Measurements from ENCODE around the gene ANO10. TPM values are rescaled to one million over a fixed set of nuclear protein-coding genes. Genes with fewer than 3 reads are reported as not detected.
"Not testable (repeated sequence)": the region's sequence is repeated elsewhere in the genome, so short reads cannot be mapped to it uniquely, and the experiment has no call there.

The ANO10 gene
- total RNA-seq, 4 donors from 2014 or later: 26.7 to 33.9 (median 28.7) TPM

DNA sequence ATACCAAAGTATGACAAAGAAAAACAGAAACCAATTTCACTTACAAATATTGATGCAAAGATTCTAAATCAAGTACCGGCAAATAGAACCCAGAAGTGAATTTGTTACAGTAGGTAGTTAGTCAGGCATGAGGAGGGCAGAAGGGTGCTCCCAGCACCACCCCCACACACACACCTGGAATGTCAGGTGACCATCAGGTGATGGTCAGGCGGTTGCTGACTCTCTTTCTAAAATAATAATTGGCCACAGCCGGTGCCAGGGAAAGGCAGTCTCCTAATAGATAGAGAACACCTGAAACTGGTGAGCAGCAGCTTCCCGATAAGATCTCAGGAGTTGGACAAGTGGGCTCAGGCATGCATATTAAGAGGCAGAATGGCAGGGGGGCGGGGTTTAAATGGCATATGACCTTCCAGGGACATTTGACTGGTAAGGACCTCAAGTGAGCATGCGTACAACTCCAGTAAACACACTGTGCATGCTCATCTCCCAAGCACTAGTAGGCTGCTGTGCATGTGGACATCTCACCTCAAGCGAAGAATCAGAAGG, 131.1 kb downstream of the ANO10 start:
- peak; percentile 97 for DNase-seq
- Histone ChIP-seq H3K27ac (peak overlapping the region; percentile 80 to 94 (median 84)), H3K4me1 (peaks cover 8 to 12% of the 10 kb centered on the region in 2 donors), H3K27me3 (no peaks in the 10 kb centered on the region), H3K4me3 (replicated peaks in 1 of 3) (no peak overlapping the region), H3K36me3 (no peaks in the 10 kb centered on the region), H3K9me3 (no peaks in the 10 kb centered on the region)
- intact Hi-C loops (cut with DNase I): no loop called here
- TF ChIP-seq POLR2A (IDR thresholded peaks at IDR 0.05): peak in 1 of 2 donors; percentile 63
- TF ChIP-seq, protein P1, sequence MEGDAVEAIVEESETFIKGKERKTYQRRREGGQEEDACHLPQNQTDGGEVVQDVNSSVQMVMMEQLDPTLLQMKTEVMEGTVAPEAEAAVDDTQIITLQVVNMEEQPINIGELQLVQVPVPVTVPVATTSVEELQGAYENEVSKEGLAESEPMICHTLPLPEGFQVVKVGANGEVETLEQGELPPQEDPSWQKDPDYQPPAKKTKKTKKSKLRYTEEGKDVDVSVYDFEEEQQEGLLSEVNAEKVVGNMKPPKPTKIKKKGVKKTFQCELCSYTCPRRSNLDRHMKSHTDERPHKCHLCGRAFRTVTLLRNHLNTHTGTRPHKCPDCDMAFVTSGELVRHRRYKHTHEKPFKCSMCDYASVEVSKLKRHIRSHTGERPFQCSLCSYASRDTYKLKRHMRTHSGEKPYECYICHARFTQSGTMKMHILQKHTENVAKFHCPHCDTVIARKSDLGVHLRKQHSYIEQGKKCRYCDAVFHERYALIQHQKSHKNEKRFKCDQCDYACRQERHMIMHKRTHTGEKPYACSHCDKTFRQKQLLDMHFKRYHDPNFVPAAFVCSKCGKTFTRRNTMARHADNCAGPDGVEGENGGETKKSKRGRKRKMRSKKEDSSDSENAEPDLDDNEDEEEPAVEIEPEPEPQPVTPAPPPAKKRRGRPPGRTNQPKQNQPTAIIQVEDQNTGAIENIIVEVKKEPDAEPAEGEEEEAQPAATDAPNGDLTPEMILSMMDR (IDR thresholded peaks at IDR 0.05): no peak
- 34 to 37% methylated on average over 7 of the region's 7 CpGs for WGBS, 2 donors

DNA sequence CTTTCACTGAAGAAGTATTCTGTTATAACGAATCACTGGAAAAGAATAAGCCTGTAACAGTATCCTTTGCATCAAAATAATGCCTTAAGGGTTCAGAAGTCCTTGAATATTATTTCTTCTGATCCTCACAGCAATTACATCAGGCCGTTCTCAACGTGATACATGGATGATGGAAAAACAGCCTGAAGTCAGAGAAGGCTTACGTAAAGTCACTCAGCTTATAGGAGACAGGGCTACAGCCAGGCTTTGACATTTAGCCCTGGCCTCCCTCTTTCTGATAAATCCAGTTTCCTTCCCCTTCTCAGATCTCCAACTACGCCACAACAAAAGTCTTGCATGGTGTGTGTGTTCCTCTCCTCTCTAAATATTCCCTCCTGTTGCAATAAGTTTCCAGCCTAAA, 131.9 kb downstream of the ANO10 start:
- no peak for DNase-seq
- no peaks in the 10 kb centered on the region for H3K36me3 ChIP-seq
- peak overlapping the region; percentile 80 to 94 (median 84) for H3K27ac ChIP-seq
- H3K9me3 ChIP-seq: no peaks in the 10 kb centered on the region
- H3K4me3 ChIP-seq (replicated peaks in 1 of 3): no peak overlapping the region
- intact Hi-C loops (cut with DNase I): no loop called here
- TF ChIP-seq POLR2A (IDR thresholded peaks at IDR 0.05): no peak
- TF ChIP-seq, protein P1 (IDR thresholded peaks at IDR 0.05): no peak
- H3K27me3 ChIP-seq: no peaks in the 10 kb centered on the region
- 63 to 76% methylated on average over 5 of the region's 5 CpGs for WGBS, 2 donors
- H3K4me1 ChIP-seq: peaks cover 8 to 12% of the 10 kb centered on the region in 2 donors

DNA sequence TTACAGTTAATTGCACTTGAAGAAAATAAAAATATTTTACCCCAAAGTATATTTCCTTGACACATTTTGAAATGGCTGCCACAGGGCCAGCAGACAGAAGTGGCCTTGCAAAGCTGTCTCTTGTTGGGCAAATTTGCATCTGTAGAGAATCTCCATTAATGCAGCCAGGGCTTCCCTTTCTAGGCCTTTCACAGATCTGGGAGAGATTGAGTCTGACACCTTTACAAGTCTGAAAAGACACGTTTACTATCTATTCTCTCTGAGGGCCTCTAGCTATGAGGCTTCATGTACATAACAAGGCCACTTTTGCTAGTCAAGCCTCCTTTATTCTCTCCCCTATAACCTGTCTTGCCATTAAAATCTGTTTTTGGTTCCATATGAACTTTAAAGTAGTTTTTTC, 135.9 kb downstream of the ANO10 start:
- Histone ChIP-seq H3K4me3 (replicated peaks in 1 of 3) (no peak overlapping the region), H3K36me3 (no peaks in the 10 kb centered on the region), H3K27ac (no peak overlapping the region), H3K4me1 (peaks cover 29 to 32% of the 10 kb centered on the region in 2 donors), H3K27me3 (no peaks in the 10 kb centered on the region), H3K9me3 (no peaks in the 10 kb centered on the region)
- 86 to 92% methylated on average over 1 of the region's 1 CpG for WGBS, 2 donors
- TF ChIP-seq, protein P1 (IDR thresholded peaks at IDR 0.05): no peak
- TF ChIP-seq POLR2A (IDR thresholded peaks at IDR 0.05): no peak
- intact Hi-C loops (cut with DNase I): no loop called here
- DNase-seq: no peak

DNA sequence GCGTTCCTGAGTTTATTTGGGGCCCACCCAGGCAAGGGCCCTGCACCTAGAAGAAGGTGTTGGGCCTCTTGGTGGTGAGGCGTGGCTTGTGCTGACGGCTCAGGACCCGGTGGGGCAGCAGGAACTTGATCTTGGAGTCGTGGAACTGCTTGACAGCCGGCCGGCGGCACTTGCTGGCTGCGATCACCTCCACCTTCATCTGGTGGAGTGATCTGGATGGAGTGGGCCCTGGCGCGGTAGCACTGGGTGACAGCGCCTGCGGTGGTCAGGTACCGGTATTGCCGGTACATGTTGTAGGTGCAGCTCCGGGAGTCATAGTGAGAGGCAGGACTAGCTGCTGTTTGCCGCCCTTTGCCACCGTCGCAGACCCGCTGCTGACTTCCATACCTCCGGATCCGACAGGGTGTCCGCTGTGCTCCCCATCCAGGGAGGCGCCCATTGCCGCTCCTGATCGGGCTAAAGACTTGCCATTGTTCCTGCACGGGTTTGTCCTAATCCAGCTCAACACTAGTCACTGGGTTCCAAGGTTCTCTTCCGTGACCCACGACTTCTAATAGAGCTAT, 136.8 kb downstream of the ANO10 start:
- no peak overlapping the region for H3K27ac ChIP-seq
- intact Hi-C loops (cut with DNase I): no loop called here
- WGBS, 2 donors: 97% methylated on average over 28 to 29 of the region's 29 CpGs
- peaks cover 34 to 37% of the 10 kb centered on the region in 2 donors for H3K4me1 ChIP-seq
- no peaks in the 10 kb centered on the region for H3K27me3 ChIP-seq
- DNase-seq: no peak
- TF ChIP-seq POLR2A (IDR thresholded peaks at IDR 0.05): no peak
- TF ChIP-seq, protein P1 (IDR thresholded peaks at IDR 0.05): no peak
- no peaks in the 10 kb centered on the region for H3K36me3 ChIP-seq
- H3K9me3 ChIP-seq: no peaks in the 10 kb centered on the region
- no peak overlapping the region for H3K4me3 ChIP-seq (replicated peaks in 1 of 3)

DNA sequence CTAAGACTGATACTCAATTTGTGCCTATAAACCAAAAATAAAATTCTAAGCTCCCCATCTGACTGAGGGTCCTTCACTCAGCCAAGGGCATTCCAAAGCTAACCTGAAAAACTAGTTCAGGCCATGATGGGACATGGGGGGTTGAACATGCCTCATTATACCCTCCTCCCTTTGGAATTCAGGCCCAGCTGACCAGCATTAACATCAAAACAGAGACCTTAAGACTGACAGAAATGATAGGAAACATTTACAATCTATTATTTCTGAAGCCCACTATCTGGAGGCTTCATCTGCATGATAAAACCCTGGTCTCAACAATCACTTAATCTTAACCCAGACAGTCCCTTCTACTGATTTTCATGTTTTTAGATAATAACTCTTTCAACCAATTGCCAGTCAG, 140.4 kb downstream of the ANO10 start:
- H3K9me3 ChIP-seq: no peaks in the 10 kb centered on the region
- H3K4me3 ChIP-seq (replicated peaks in 1 of 3): no peak overlapping the region
- H3K27me3 ChIP-seq: no peaks in the 10 kb centered on the region
- H3K4me1 ChIP-seq: peaks cover 52 to 58% of the 10 kb centered on the region in 2 donors
- peak overlapping the region; percentile 86 to 94 (median 94) for H3K27ac ChIP-seq
- DNase-seq: peak; percentile 72 to 74
- TF ChIP-seq, protein P1 (IDR thresholded peaks at IDR 0.05): no peak
- TF ChIP-seq POLR2A (IDR thresholded peaks at IDR 0.05): peak in 1 of 2 donors; percentile 27
- no peaks in the 10 kb centered on the region for H3K36me3 ChIP-seq
- intact Hi-C loops (cut with DNase I): no loop called here

DNA sequence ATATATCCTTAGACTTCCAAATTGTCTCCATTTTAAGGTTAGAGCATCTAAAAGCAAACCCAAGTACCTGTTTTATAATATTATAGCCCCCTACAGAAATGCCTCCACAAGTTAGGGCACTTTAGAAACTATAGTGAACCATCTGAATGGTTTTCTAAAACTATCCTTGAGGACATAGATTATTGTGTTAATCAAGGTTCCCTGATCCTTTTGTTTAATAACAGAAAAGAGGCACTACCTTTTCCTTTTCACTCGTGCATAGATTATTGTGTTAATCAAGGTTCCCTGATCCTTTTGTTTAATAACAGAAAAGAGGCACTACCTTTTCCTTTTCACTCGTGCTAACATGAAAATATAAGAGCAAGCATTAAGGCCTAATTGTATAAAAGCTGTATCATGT, 143.0 kb downstream of the ANO10 start:
- intact Hi-C loops (cut with DNase I); H3K4me3 ChIP-seq (replicated peaks in 1 of 3); H3K36me3 ChIP-seq; H3K9me3 ChIP-seq; DNase-seq; H3K27me3 ChIP-seq: not testable (repeated sequence)
- 54 to 55% methylated on average over 2 of the region's 2 CpGs for WGBS, 2 donors
- Histone ChIP-seq H3K4me1 (peaks cover 59 to 62% of the 10 kb centered on the region in 2 donors), H3K27ac (peak overlapping the region; percentile 6 to 94 (median 43))

All from thyroid gland (tissue), 4 donors.